Left cardiac atrium (tissue), 4 donors: ENCODE data around the gene IP6K1. TPM values are rescaled to one million over a fixed set of nuclear protein-coding genes. Genes with fewer than 3 reads are reported as not detected.
"Not testable (repeated sequence)": the region's sequence is repeated elsewhere in the genome, so short reads cannot be mapped to it uniquely, and the experiment has no call there.

Experiments
- ATAC-seq, 2 donors: fragments of 200-7000 bp; cut with Tn5 transposase; one replicate each; pipeline ENCODE4 v1.9.1; 2020; ENCODE audit warnings: mild to moderate bottlenecking in 2 of 2, moderate library complexity in 2 of 2
- DNase-seq: peaks from one replicate; pipeline ENCODE4 v3.0.0-alpha.2; 2020
- intact Hi-C, 2 donors: fragments of 100-400 bp; cut with DNase I; formaldehyde crosslinking; loops; one replicate each; pipeline versions ENCODE4 v1.14.1 to v1.15.1; 2022 to 2023
- total RNA-seq, 2 donors: library from RNA; stranded (reverse); fragmentation: NEBNext Ultra II Directional; extraction: Animal tissue kit (Norgen Biotek cat#: 25700); gene quantifications; one replicate each; pipeline ENCODE4 v1.2.1, GENCODE V29; 2021
- donor health status: DM: no; HTN: yes; CAD: no.
- donor health status: DM: no; HTN: yes; CAD: no; lungs with severe emphysema.
- donor health status: DM: yes; HTN: yes; CAD: no.
- donor health status: Dilated cardiomyopathy.

Gene IP6K1
- total RNA-seq, 2 donors from 2014 or later = 22.3 to 22.4 TPM

- no peak for ATAC-seq
- intact Hi-C loops = no loop called here
- DNase-seq = no peak
Observed at GRCh38 chr3:49799105-49799504, 12.8 kb upstream of the IP6K1 start.

DNA sequence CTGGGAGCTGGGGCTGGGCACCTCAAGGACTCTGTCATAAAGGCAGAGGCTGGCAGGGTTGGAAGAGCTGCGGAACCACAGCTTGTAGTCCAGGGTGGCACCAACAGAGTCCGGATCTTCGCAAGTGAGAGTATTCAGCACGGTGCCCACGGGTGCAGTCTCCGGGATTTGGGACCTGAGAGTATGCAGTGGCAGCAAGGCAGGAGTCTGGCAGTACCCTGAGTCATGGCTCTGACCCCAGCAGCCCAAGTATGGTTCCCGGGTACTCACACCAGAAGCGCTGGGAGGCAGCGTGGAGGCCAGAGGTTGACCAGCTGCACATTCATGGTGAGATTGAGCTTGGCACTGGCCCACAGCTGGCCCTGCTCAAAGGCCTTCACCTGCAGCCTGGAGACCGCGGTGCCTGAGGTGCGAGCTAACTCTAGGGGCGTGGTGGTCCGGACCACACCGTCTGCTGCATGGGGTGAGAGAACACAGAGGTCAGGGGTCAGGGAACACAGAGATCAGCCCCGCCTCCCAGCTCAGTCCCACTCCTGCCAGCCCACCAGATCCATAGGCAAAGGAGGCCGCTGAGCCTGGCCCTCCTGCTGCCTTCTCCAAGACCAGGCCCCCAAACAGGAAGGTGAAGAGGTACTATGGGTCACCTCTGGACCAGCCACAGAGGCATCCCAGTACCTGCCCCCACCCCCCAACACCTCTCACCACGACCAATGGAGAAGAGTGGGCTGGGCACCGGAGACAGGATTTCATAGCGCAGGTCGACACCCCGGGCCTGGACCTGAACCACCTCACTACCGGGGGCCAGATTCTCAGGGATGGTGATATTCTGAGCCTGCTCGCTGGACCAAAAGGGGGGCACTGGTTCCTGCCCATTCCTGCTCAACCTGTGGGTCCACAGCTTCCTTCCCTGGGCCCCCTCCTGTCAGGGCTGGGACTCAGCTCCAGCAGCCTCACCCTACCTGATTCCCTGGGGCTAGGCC is 8.9 kb upstream of the IP6K1 start:
- ATAC-seq = no peak
- intact Hi-C loops = no loop called here
- DNase-seq = no peak

DNA sequence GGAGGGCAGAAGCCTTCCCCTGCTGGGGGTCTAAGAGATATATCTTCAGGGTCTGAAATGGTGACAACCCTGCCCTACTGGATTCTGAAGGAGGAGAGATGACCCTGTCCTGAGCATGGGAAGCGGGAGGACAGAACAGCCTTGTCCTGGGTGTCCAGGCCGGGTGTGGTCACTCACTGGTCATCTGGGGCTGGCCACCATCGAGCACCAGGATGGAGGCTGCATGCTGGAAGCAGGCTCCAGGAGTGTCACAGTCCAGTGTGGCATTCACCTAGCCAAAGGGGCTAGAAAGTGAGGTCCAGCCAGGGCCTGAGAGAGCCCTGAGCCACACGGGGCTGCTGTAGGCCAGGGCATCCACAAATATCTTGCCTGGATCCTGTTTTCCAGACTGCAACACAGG is 8.1 kb upstream of the IP6K1 start:
- intact Hi-C loops = no loop called here
- ATAC-seq (no peak), DNase-seq (no peak)

DNA sequence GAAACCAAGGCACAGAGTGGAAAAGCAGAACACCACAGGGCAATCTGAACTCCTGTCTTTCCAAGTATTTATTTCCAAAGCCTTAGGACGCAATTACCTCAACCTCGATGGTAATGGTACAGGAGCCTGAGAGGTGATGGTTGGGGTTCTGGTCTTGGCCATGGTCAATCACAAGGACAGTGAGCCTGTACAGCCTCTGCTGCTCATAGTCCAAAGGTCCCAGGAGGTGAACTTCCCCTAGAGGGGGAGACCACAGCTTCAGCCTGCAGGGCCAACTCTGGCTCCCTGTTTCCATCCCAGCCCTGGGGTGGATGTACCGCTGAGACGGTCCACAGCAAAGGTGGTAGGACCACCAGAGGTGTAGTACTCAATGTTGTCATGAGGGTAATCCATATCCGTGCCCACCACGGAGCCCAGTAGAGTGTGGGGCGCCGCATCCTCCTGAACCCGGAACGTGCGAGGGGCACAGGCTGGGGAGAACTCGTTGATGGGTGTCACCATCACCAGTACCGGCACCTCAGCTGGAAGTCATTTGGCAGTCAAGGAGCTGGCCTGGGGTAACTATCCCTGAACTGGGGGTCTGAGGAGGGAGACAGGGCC is 7.2 kb upstream of the IP6K1 start:
- no peak for ATAC-seq
- DNase-seq = no peak
- intact Hi-C loops = no loop called here

GRCh38 chr3:49792371-49793150 is 6.2 kb upstream of the IP6K1 start:
- no peak for DNase-seq
- ATAC-seq = no peak

DNA sequence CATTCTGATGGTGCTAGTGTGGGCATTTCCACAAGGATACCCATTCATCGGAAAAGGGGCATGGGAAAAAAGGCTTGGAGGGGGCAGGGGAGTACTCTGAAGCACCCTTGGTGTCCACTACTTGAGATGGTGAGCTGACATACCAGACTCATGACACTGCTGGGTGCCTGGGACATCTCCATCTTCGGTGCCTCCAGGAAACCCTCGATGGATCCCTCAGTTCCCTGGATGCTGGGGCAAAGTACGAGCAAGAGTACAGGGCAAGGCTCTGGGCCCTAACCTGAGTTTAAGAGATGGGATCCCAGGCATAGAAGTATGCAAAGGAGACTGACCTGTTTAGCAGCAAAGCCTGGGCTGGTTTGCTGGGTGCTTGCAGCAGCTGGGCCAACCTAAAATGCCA is 5.2 kb upstream of the IP6K1 start:
- no peak for ATAC-seq
- intact Hi-C loops = no loop called here
- DNase-seq = no peak

More at GRCh38 chr3:49792371-49793150, 6.2 kb upstream of the IP6K1 start:
- intact Hi-C loops = no loop called here

DNA sequence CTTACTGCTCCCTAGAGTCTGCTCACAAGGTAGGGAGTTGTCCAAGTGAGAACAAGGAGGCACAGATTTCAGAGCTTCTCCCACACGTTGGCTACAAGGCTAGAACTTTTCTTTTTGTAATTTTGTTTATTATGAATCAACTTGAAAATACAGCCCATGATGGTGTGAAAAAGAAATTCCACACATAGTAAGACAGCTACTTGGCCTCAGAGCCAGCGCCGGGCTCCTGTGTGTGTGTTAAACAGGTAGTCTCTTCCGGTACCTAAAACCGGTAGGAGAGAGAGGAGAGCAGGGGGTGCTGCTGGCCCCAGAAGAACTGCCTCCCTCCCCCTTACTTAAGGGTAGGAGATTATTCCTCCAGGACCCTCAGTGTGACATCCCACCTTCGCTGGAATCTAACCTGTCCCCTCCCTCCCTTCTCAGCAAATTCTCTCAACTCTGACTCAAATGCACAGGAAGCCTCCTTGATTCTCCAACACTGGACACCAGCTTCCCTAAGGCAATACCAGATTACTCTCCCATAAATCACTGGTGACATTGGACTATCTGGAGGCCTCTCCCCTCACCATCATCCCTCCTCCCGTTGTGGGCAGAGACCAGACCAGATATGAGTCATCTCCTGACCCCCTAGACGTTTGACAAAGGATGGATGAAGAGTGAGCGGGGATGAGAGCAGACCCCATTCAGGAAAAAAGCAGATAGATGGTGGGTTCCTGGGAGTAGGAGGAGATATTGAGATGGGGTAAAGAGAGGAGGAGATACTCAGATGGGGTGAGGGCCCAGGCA is 4.5 kb upstream of the IP6K1 start:
- DNase-seq (no peak), ATAC-seq (no peak)
- intact Hi-C loops = no loop called here

GRCh38 chr3:49788056-49788455 is 1.7 kb upstream of the IP6K1 start:
- DNase-seq (no peak), ATAC-seq (no peak)
- intact Hi-C loops = no loop called here

DNA sequence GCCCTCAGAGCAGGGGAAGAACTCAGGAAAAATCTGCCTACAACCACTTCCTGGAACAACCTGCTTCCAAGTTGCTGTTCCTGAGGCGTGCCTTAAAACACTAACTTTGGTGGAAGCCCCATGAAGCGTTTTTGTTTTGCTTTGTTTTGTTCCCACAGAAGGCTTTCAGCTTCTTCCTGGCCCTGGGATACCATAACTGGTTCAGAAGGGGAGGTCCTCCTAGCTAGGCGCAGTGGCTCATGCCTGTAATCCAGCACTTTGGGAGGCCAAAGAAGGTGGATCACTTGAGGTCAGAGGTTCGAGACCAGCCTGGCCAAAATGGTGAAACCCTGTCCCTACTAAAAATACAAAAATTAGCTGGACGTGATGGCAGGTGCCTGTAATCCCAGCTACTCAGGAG is 1.2 kb upstream of the IP6K1 start:
- ATAC-seq = no peak

DNA sequence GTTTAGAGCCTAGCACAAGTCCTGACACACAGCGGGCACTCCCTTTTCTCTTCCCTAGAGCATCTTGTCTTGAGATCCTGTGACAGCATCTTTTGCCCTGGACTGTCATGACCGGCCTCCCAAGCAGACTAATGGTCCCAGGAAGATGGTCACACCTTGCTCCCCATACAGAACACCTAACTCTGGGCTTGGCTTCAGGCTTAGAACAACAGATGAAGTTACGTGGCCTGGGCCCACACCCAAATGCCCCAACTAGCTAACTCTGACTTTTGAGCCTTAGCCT is 781 bp upstream of the IP6K1 start:
- intact Hi-C loops = no loop called here
- ATAC-seq = no peak
- DNase-seq = no peak

More for the DNA sequence above, 1.2 kb upstream of the IP6K1 start:
- intact Hi-C loops = no loop called here
- no peak for DNase-seq

DNA sequence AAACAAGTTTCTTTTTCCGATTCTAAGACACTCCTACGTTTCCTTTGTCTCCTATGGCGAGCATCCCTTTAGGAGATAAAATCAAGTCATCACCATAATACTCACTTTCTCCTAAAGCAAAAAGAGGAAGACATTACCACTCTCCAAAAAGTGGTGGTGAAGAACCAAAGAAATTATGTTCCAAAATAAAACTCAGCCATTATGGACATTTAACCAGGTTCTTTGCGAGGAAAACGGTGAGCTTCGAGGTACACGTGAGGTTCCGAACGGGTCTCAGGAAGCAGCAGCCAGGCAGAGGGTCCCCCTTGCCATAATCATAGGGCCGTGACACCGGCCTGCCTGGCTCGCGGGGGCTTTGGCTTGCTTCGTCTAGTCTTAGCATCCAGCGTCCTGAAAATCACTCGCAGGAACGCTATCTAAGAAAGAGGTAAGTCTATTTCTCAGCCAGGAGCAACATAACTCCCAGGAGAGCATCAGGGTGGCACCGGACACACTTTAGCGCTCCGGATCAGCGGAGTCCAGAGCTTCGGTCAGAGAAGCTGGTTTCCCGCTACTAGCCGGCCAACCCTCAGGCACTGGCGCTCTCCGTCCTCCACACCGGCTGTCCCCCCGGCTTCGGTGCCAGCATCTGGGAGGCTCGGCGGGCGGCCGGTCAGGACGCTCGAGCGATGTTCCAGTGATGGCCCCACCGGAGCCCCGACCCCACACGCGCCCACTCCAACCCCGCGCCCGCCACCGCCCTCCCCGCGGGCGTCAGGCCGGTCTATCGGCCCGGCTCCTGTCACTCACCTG is 581 bp downstream of the IP6K1 start:
- DNase-seq (peak; percentile 55), ATAC-seq (peak; percentile 38 to 60)
- intact Hi-C loops = no loop called here

- ATAC-seq, intact Hi-C loops, DNase-seq: not testable (repeated sequence)
Observed at GRCh38 chr3:49782277-49782676, 4.1 kb downstream of the IP6K1 start.

DNA sequence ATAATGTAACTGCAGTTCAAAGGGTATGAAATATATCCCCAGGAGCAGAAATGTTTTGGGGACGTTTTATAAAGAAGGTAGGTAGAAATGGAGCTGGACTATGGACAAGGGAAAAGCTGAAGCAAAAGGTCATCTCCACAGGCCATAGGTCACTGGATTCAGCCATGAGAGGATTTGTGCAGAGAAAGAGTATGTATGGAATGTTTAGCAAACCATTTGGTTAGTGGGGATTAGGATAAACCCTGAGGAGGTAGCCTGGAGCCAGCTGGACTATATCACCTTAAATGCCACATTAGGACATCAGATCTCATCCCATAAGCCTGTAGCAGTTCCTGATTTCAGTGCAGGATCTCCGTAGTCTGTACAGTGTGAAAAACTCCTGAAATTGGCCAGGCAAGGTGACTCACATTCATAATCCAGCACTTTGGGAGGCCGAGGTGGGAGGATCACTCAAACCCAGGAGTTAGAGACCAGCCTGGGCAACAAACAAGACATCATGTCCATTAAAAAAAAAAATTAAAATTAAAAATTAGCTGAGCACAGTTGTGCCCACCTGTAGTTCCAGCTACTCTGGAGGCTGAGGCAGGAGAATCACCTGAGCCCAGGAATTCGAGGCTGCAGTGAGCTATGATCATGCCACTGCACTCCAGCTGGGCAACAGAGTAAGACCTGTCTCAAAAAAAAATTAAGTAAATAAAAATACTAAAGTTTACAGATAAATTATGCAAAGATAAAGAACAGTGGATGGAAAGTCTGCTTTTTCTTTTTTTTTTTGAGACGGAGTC is 4.7 kb downstream of the IP6K1 start:
- no peak for DNase-seq
- intact Hi-C loops = no loop called here

DNA sequence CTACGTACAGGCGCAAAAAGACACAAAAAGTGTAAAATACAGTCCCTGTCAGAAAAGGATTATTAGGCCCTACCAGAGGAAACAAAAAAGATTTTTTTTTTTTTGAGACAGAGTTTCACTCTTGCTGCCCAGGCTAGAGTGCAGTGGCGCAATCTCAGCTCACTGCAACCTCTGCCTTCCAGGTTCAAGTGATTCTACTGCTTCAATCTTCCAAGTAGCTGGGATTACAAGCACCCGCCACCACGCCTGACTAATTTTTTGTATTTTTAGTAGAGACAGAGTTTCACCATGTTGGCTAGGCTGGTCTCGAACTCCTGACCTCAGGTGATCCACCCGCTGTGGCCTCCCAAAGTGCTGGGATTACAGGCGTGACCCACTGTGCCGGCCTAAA is 5.4 kb downstream of the IP6K1 start:
- ATAC-seq, DNase-seq, intact Hi-C loops: not testable (repeated sequence)

More for the DNA sequence above, 4.7 kb downstream of the IP6K1 start:
- no peak for ATAC-seq

- DNase-seq (no peak), ATAC-seq (no peak)
Observed at GRCh38 chr3:49780080-49780974, 6.0 kb downstream of the IP6K1 start.

DNA sequence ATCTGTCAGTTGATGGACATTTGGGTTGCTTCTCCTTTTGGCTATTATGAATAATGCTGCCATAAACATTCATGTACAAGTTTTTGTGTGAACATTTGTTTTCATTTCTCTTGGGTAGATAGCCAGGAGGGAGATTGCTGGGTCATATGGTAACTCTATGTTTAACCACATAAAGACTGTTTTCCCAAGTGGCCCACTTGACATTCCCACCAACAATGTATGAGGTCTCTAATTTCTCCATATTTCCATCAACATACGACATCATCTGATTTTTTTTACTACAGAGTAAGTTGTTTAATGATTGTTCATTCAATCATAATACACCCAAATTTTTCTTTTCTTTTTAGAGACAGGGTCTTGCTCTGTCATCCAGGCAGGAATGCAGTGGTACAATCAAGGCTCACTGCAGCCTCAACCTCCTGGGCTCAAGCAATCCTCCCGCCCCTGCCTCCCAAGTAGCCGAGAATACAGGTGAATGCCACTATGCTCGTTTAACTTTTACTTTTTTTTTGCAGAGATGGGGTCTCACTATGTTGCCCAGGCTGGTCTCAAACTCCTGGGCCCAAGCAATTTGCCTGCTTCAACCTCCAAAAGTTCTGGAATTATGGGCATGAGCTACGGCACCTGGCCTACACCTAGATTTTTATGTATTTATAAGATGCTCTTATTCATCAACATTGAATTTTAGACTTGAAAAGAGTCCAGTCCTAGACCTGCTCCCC is 6.8 kb downstream of the IP6K1 start:
- no peak for DNase-seq
- no peak for ATAC-seq
- intact Hi-C loops = no loop called here

More at GRCh38 chr3:49780080-49780974, 6.0 kb downstream of the IP6K1 start:
- intact Hi-C loops = no loop called here
